Peyer's patch (tissue), 4 donors: ENCODE measurements around the gene ABLIM2. TPM values are rescaled to one million over a fixed set of nuclear protein-coding genes. Genes with fewer than 3 reads are reported as not detected.

Source experiments
- DNase-seq, 3 donors: peaks; one replicate each; pipeline ENCODE4 v3.0.0-alpha.2; 2017 to 2019
- H3K27ac ChIP-seq, 4 donors: fragments of 200-600 bp; sonication (generic); one replicate each; pipeline ENCODE4 v1.5.1; 2016 to 2019
- H3K27me3 ChIP-seq, 2 donors: fragments of 200-600 bp; sonication (generic); one replicate each; pipeline ENCODE4 v1.5.1; 2019
- H3K36me3 ChIP-seq, 3 donors: fragments of 200-600 bp; sonication (generic); one replicate each; pipeline ENCODE4 v1.5.1; 2016 to 2019
- H3K4me1 ChIP-seq, 4 donors: fragments of 200-600 bp; sonication (generic); one replicate each; pipeline ENCODE4 v1.5.1; 2016 to 2019
- H3K4me3 ChIP-seq, 4 donors: fragments of 200-600 bp; sonication (generic); 1 replicate in 3 of 4; 2 replicates in 1 of 4; pipeline ENCODE4 v1.5.1; 2016 to 2019; ENCODE audit warnings: mild to moderate bottlenecking in 1 of 4
- H3K9me3 ChIP-seq, 4 donors: fragments of 200-600 bp; sonication (generic); one replicate each; pipeline ENCODE4 v1.5.1; 2016 to 2019; ENCODE audit warnings: mild to moderate bottlenecking in 1 of 4
- POLR2A ChIP-seq, 2 donors: fragments of 450-650 bp; IDR thresholded peaks; one replicate each; pipeline ENCODE4 v1.5.1; 2017; ENCODE audit warnings: antibody characterized with exemption in 2 of 2, mild to moderate bottlenecking in 2 of 2, moderate library complexity in 2 of 2
- total RNA-seq, 4 donors: library from RNA; depleted of rRNA; stranded (reverse); fragments of >200 nt; gene quantifications; one replicate each; pipeline ENCODE4 v1.1.0, GENCODE V29; 2016
- TF ChIP-seq, protein P1 (sequence below), 6 experiments: fragments of 450-650 bp in 4 of 6; fragments of 200-600 bp in 2 of 6; sonication (generic) in 1 of 6; IDR thresholded peaks; one replicate each; pipeline ENCODE4 v1.5.1; 2017 to 2019; ENCODE audit warnings: antibody characterized with exemption in 6 of 6, mild to moderate bottlenecking in 3 of 6, moderate library complexity in 1 of 6

ABLIM2 gene
- total RNA-seq, 4 donors from 2014 or later, result 9.0 to 24.2 (median 11.7) TPM

DNA sequence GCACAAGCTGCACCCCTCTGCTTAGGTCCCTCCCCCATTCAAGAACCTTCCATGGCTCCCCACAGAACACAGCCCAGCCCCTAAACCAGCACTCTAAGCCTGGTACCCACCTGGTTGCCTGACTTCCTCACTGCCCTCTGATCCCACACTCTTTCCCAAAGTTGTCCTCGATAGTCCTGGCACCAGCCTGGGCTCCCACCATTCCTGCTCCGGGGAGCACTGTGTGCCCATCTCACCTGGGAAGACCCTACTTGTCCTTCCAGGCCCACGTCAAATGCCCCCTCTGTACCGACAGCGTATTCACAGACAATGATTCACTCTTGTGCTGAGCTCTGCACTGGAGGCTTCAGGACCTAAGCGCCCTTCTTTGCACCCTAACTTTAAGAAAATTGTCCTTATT, 40.1 kb downstream of the ABLIM2 start:
- Histone ChIP-seq H3K27me3 (no peaks in the 10 kb centered on the region), H3K9me3 (no peaks in the 10 kb centered on the region), H3K4me1 (peaks cover 0 to 18% (median 2%) of the 10 kb centered on the region in 4 donors), H3K36me3 (no peaks in the 10 kb centered on the region), H3K27ac (no peak overlapping the region), H3K4me3 (no peak overlapping the region)
- TF ChIP-seq POLR2A (IDR thresholded peaks at IDR 0.05), result no peak
- TF ChIP-seq, protein P1, sequence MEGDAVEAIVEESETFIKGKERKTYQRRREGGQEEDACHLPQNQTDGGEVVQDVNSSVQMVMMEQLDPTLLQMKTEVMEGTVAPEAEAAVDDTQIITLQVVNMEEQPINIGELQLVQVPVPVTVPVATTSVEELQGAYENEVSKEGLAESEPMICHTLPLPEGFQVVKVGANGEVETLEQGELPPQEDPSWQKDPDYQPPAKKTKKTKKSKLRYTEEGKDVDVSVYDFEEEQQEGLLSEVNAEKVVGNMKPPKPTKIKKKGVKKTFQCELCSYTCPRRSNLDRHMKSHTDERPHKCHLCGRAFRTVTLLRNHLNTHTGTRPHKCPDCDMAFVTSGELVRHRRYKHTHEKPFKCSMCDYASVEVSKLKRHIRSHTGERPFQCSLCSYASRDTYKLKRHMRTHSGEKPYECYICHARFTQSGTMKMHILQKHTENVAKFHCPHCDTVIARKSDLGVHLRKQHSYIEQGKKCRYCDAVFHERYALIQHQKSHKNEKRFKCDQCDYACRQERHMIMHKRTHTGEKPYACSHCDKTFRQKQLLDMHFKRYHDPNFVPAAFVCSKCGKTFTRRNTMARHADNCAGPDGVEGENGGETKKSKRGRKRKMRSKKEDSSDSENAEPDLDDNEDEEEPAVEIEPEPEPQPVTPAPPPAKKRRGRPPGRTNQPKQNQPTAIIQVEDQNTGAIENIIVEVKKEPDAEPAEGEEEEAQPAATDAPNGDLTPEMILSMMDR (IDR thresholded peaks at IDR 0.05), result no peak
- DNase-seq, result no peak

DNA sequence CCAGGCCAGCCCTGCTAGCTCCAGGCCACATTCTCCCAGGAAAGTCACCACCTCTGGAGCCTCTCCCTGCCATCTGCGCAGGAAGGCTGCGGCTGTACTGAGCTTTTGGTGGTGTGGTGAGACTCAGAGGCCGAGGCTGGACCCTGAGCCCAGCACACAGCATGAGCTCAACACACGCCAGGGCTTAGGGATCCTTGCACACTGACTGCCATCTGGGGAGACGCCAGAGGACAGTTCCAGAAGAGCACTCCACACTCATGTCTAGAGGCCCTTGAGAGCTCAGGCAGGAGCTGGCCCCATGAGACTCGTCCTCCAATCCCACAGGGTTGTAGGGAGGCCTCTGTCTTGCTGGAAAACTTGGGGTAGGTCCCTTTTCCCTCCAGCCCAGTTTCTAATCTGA, 40.6 kb downstream of the ABLIM2 start:
- Histone ChIP-seq H3K4me1 (peaks cover 0 to 21% (median 2%) of the 10 kb centered on the region in 4 donors), H3K27ac (no peak overlapping the region), H3K9me3 (no peaks in the 10 kb centered on the region), H3K4me3 (no peak overlapping the region), H3K36me3 (no peaks in the 10 kb centered on the region), H3K27me3 (no peaks in the 10 kb centered on the region)
- no peak for DNase-seq
- TF ChIP-seq, protein P1 (IDR thresholded peaks at IDR 0.05), result no peak
- TF ChIP-seq POLR2A (IDR thresholded peaks at IDR 0.05), result no peak

DNA sequence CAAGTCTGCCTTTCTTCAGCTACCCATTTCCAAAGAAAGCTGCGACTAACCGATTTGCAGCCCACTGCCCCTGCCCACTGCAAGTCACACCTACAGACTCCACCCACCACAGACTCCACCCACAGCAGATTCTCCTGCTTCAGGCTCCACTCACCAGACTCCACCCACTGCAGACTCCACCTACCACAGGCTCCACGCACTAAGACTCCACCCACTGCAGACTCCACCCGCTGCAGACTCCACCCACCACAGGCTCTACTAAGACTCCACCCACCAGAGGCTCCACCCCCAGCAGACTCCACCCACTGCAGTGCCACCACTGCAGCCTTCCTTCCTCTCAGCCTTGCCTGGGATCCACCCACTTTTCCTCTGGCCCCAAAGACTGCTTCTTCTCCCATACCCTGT, 41.3 kb downstream of the ABLIM2 start:
- Histone ChIP-seq H3K4me1 (peaks cover 0 to 27% (median 2%) of the 10 kb centered on the region in 4 donors), H3K9me3 (no peaks in the 10 kb centered on the region), H3K4me3 (no peak overlapping the region), H3K27me3 (no peaks in the 10 kb centered on the region), H3K36me3 (no peaks in the 10 kb centered on the region), H3K27ac (no peak overlapping the region)
- no peak for TF ChIP-seq POLR2A (IDR thresholded peaks at IDR 0.05)
- DNase-seq, result peak in 2 of 3 donors; percentile 65 to 67

DNA sequence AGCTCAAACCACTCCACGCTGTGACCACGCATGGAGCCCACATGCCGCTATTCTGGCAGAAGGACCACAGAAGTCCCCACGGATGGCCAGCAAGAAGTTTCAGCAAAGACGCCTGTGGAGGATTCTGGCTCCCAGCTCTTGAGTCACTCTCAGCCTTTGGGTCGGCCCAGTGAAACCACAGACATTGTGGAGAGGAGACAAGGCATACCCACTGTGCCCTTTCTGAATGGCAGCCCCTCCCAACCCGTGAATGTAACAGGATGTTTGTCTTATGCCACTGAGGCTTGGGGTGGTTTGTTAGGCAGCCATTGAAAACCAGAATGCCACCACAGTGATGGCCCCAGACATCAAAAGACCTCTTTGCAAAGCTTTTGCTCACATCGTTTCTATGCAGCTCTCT, 42.7 kb downstream of the ABLIM2 start:
- no peak for TF ChIP-seq POLR2A (IDR thresholded peaks at IDR 0.05)
- TF ChIP-seq, protein P1 (IDR thresholded peaks at IDR 0.05), result no peak
- Histone ChIP-seq H3K9me3 (no peaks in the 10 kb centered on the region), H3K27ac (no peak overlapping the region), H3K27me3 (no peaks in the 10 kb centered on the region), H3K4me3 (no peak overlapping the region), H3K36me3 (no peaks in the 10 kb centered on the region), H3K4me1 (peaks cover 0 to 27% (median 2%) of the 10 kb centered on the region in 4 donors)
- DNase-seq, result no peak

DNA sequence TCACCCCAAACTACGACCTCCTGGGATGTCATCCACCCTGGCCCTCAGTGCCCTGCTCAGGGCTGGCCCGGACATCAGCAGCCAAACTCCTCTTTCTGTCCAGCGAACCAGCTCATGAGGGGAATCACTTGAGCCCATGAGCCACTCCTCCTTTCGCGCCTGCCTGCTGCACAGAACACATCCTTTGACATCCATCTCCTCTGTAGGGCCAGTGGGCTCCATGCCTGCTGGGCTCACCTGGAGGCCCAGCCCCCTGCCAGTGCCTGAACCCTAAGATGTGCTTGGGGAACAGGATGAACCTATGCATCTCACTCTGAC, 43.5 kb downstream of the ABLIM2 start:
- TF ChIP-seq POLR2A (IDR thresholded peaks at IDR 0.05), result no peak
- TF ChIP-seq, protein P1 (IDR thresholded peaks at IDR 0.05), result no peak

DNA sequence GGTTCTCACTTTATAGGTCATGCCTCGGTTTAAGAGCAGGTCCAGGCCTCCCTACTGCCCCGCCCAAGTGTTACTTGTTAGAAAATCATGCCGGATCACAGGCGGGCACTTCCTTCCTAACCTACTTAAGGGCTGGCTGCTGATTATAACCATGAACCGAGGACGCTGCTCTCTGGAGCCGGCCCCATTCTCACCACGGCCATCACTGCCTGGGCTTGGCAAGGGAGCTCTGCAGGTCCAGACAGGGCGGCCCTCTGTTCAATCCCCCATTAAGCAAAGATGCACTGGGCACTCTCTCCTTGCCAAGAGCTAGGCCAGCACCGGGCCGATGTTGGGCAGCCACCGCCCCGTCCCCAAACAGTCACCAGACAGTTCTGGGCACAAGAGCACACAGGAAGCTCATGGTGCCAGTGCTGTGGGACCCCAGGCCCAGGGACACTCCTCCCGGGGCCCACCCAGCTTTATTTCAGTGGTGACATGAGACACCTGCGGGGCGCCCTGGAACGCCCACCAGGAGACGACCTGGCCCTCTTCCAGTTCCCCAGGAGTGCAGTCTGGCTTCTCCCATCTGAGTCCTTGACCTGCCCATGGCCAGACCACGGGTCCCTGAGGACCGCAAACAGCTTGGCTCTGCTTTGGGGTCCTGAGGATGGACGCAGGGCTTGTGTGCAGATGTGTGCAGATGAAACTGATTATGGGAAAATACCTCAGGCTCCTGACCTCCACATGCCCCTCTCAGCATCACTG, 44.0 kb downstream of the ABLIM2 start:
- Histone ChIP-seq H3K4me1 (peaks cover 0 to 27% (median 2%) of the 10 kb centered on the region in 4 donors), H3K4me3 (no peak overlapping the region), H3K36me3 (no peaks in the 10 kb centered on the region), H3K9me3 (no peaks in the 10 kb centered on the region), H3K27me3 (no peaks in the 10 kb centered on the region), H3K27ac (peak overlapping the region in 1 of 4 donors; percentile 79)
- TF ChIP-seq, protein P1 (IDR thresholded peaks at IDR 0.05), result no peak
- no peak for TF ChIP-seq POLR2A (IDR thresholded peaks at IDR 0.05)
- no peak for DNase-seq

More for the DNA sequence above, 43.5 kb downstream of the ABLIM2 start:
- no peak overlapping the region for H3K27ac ChIP-seq
- H3K4me3 ChIP-seq, result no peak overlapping the region
- no peaks in the 10 kb centered on the region for H3K27me3 ChIP-seq
- H3K4me1 ChIP-seq, result peaks cover 0 to 27% (median 2%) of the 10 kb centered on the region in 4 donors
- DNase-seq, result no peak
- no peaks in the 10 kb centered on the region for H3K36me3 ChIP-seq
- no peaks in the 10 kb centered on the region for H3K9me3 ChIP-seq
